SK-N-MC (cell line): Measurements from ENCODE around the gene EGR2.

Source experiments
- DNase-seq: peaks from one replicate; pipeline ENCODE4 v3.0.0-alpha.2; 2011; ENCODE audit warnings: low read depth, low spot score
- H3K27ac ChIP-seq: fragments of 200-600 bp; sonication (generic); 2 replicates; pipeline ENCODE4 v1.5.1; 2016; ENCODE audit warnings: mixed run types
- H3K36me3 ChIP-seq: fragments of 200-600 bp; sonication (generic); 2 replicates; pipeline ENCODE4 v1.6.1; 2017; ENCODE audit warnings: antibody characterized with exemption, low read length, mixed read lengths; ENCODE audit not compliant: insufficient read depth
- H3K4me3 ChIP-seq: fragments of 200-600 bp; sonication (generic); 2 replicates; pipeline ENCODE4 v1.5.1; 2016
- H3K9ac ChIP-seq: fragments of 200-600 bp; sonication (generic); 2 replicates; pipeline ENCODE4 v1.8.0; 2017; ENCODE audit warnings: mixed run types, mixed read lengths; ENCODE audit not compliant: insufficient read length
- H3K9me3 ChIP-seq: fragments of 200-600 bp; sonication (generic); 2 replicates; pipeline ENCODE4 v1.6.1; 2017; ENCODE audit warnings: low read depth, mild to moderate bottlenecking, antibody characterized with exemption, low read length, moderate library complexity, mixed read lengths
- EZH2 ChIP-seq: fragments of 200-600 bp; sonication (generic); IDR thresholded peaks from one replicate; pipeline ENCODE4 v1.6.1; 2017; ENCODE audit warnings: antibody characterized with exemption
- FOXP2 ChIP-seq: optimal IDR thresholded peaks from 2 replicates; pipeline ENCODE3; 2011; ENCODE audit warnings: mild to moderate bottlenecking, moderate library complexity; ENCODE audit not compliant: insufficient read depth; ENCODE audit errors: extremely low read length, control extremely low read depth
- POLR2AphosphoS5 ChIP-seq: IDR thresholded peaks from 2 replicates; pipeline ENCODE4 v1.6.1; 2012; ENCODE audit warnings: mild to moderate bottlenecking, low read depth, low read length, borderline replicate concordance

Gene EGR2

GRCh38 chr10:62829622-62830021, 13.5 kb upstream of the EGR2 start:
- Histone ChIP-seq H3K27ac (no peak overlapping the region), H3K9ac (no peak overlapping the region), H3K36me3 (no peaks in the 10 kb centered on the region), H3K9me3 (no peaks in the 10 kb centered on the region), H3K4me3 (no peak overlapping the region)
- no peak for DNase-seq
- no peak for TF ChIP-seq EZH2
- no peak for TF ChIP-seq POLR2AphosphoS5

- Histone ChIP-seq H3K9me3 (no peaks in the 10 kb centered on the region), H3K9ac (no peak overlapping the region), H3K4me3 (no peak overlapping the region), H3K36me3 (no peaks in the 10 kb centered on the region), H3K27ac (no peak overlapping the region)
- no peak for DNase-seq
- TF ChIP-seq EZH2 (no peak), FOXP2 (no peak), POLR2AphosphoS5 (no peak)
Observed at GRCh38 chr10:62826273-62826672, 10.1 kb upstream of the EGR2 start.

- Histone ChIP-seq H3K4me3 (no peak overlapping the region), H3K27ac (no peak overlapping the region), H3K36me3 (no peaks in the 10 kb centered on the region), H3K9me3 (no peaks in the 10 kb centered on the region), H3K9ac (no peak overlapping the region)
- TF ChIP-seq EZH2 = no peak
- TF ChIP-seq POLR2AphosphoS5 = no peak
- TF ChIP-seq FOXP2 = no peak
- no peak for DNase-seq
Observed at GRCh38 chr10:62820586-62820985, 4.4 kb upstream of the EGR2 start.

GRCh38 chr10:62819141-62819920, 3.2 kb upstream of the EGR2 start:
- Histone ChIP-seq H3K4me3 (no peak overlapping the region), H3K9me3 (no peaks in the 10 kb centered on the region), H3K36me3 (no peaks in the 10 kb centered on the region), H3K27ac (no peak overlapping the region), H3K9ac (no peak overlapping the region)
- no peak for DNase-seq
- no peak for TF ChIP-seq EZH2
- TF ChIP-seq FOXP2 = no peak
- no peak for TF ChIP-seq POLR2AphosphoS5

- Histone ChIP-seq H3K9ac (no peak overlapping the region), H3K36me3 (no peaks in the 10 kb centered on the region), H3K9me3 (no peaks in the 10 kb centered on the region), H3K4me3 (no peak overlapping the region), H3K27ac (no peak overlapping the region)
- no peak for DNase-seq
- TF ChIP-seq FOXP2 (no peak), POLR2AphosphoS5 (no peak), EZH2 (no peak)
Observed at GRCh38 chr10:62818426-62819011, 2.4 kb upstream of the EGR2 start.

- H3K36me3 ChIP-seq = no peaks in the 10 kb centered on the region
- H3K4me3 ChIP-seq = peak overlapping the region; percentile 83
- TF ChIP-seq FOXP2 (no peak), POLR2AphosphoS5 (no peak), EZH2 (no peak)
- no peak for DNase-seq
- peak overlapping the region; percentile 51 for H3K9ac ChIP-seq
- no peaks in the 10 kb centered on the region for H3K9me3 ChIP-seq
- no peak overlapping the region for H3K27ac ChIP-seq
Observed at GRCh38 chr10:62817766-62818425, 1.7 kb upstream of the EGR2 start.

GRCh38 chr10:62817121-62817765, 1.1 kb upstream of the EGR2 start:
- H3K4me3 ChIP-seq = peak overlapping the region; percentile 83
- TF ChIP-seq POLR2AphosphoS5 (no peak), FOXP2 (no peak), EZH2 (no peak)
- DNase-seq = no peak

GRCh38 chr10:62816076-62816330, 163 bp downstream of the EGR2 start:
- H3K9ac ChIP-seq = peak overlapping the region; percentile 57
- no peak for DNase-seq
- peak overlapping the region; percentile 83 for H3K4me3 ChIP-seq
- no peaks in the 10 kb centered on the region for H3K36me3 ChIP-seq
- no peaks in the 10 kb centered on the region for H3K9me3 ChIP-seq
- H3K27ac ChIP-seq = no peak overlapping the region
- TF ChIP-seq POLR2AphosphoS5 = no peak; the same call in 1 of the 2 replicates
- TF ChIP-seq FOXP2 = no peak
- no peak for TF ChIP-seq EZH2

More at GRCh38 chr10:62817121-62817765, 1.1 kb upstream of the EGR2 start:
- Histone ChIP-seq H3K9ac (peak overlapping the region; percentile 57), H3K36me3 (no peaks in the 10 kb centered on the region), H3K9me3 (no peaks in the 10 kb centered on the region), H3K27ac (peak overlapping the region; percentile 68; the same call in 1 of the 2 replicates)
